Endodermal cell (in vitro differentiated cells): ENCODE data around the gene PERCC1. TPM values are rescaled to one million over a fixed set of nuclear protein-coding genes. Genes with fewer than 3 reads are reported as not detected.

Experiments used
- DNase-seq: peaks from one replicate; pipeline ENCODE4 v3.0.0-alpha.2; 2017
- H3K27ac ChIP-seq: 2 replicates; pipeline ENCODE4 v1.5.1; 2013; ENCODE audit warnings: mild to moderate bottlenecking, low read depth, low read length, moderate library complexity
- H3K27me3 ChIP-seq: 2 replicates; pipeline ENCODE4 v1.6.1; 2013; ENCODE audit warnings: mild to moderate bottlenecking, low read length, moderate library complexity; ENCODE audit not compliant: insufficient read depth, control insufficient read depth, poor library complexity, severe bottlenecking
- H3K36me3 ChIP-seq: 2 replicates; pipeline ENCODE4 v1.7.0; 2013; ENCODE audit warnings: mild to moderate bottlenecking, low read length, moderate library complexity; ENCODE audit not compliant: control insufficient read depth, insufficient read depth
- H3K4me1 ChIP-seq: one replicate; pipeline ENCODE4 v1.7.0; 2013; ENCODE audit warnings: low read length; ENCODE audit not compliant: control insufficient read depth, insufficient read depth
- H3K4me3 ChIP-seq: 2 replicates; pipeline ENCODE4 v1.5.1; 2013; ENCODE audit warnings: mild to moderate bottlenecking, low read length, moderate library complexity
- H3K9ac ChIP-seq: 2 replicates; pipeline ENCODE4 v1.6.1; 2013; ENCODE audit warnings: mild to moderate bottlenecking, low read length, moderate library complexity; ENCODE audit not compliant: poor library complexity, severe bottlenecking; ENCODE audit errors: extremely low read depth
- H3K9me3 ChIP-seq: 2 replicates; pipeline ENCODE4 v1.6.1; 2013; ENCODE audit warnings: mild to moderate bottlenecking, low read length, moderate library complexity; ENCODE audit not compliant: control insufficient read depth
- H3K27ac Mint-ChIP-seq: 2 replicates; pipeline ENCODE4 v1.8.0; 2020; ENCODE audit warnings: mixed read lengths
- H3K27me3 Mint-ChIP-seq: 2 replicates; pipeline ENCODE4 v1.8.0; 2021; ENCODE audit warnings: mild to moderate bottlenecking, mixed read lengths; ENCODE audit not compliant: insufficient read depth
- H3K36me3 Mint-ChIP-seq: 2 replicates; pipeline ENCODE4 v1.8.0; 2020; ENCODE audit warnings: low read depth, mixed read lengths
- H3K4me1 Mint-ChIP-seq: 2 replicates; pipeline ENCODE4 v1.8.0; 2020; ENCODE audit warnings: mixed read lengths
- H3K4me3 Mint-ChIP-seq: 2 replicates; pipeline ENCODE4 v1.8.0; 2020; ENCODE audit warnings: mild to moderate bottlenecking, moderate library complexity, mixed read lengths
- H3K9me3 Mint-ChIP-seq: 2 replicates; pipeline ENCODE4 v1.8.0; 2020; ENCODE audit warnings: mild to moderate bottlenecking, mixed read lengths
- WGBS, 2 experiments: methylation state at CpG; one replicate each; pipeline versions ENCODE4 v1.1.5 to v1.1.7; 2013; ENCODE audit warnings: missing lambda C conversion rate in 2 of 2, mixed read lengths in 1 of 2; ENCODE audit not compliant: insufficient coverage in 1 of 2, insufficient read length in 1 of 2; 5-methylcytosine and 5-hydroxymethylcytosine counted together
- total RNA-seq, 2 donors: library from RNA; stranded (reverse); fragmentation: NEBNext Ultra II Directional in 1 of 2; extraction: Animal tissue kit (Norgen Biotek cat#: 25700) in 1 of 2; gene quantifications; 2 replicates in 1 of 2; 3 replicates in 1 of 2; pipeline ENCODE4 v1.2.1, GENCODE V29; 2021
- TF ChIP-seq, protein P1 (sequence below): fragments of 200-600 bp; sonication (generic); conservative IDR thresholded peaks from 2 replicates; pipeline ENCODE4 v1.5.0; 2021; ENCODE audit warnings: antibody characterized with exemption, mild to moderate bottlenecking

PERCC1 gene
- total RNA-seq, 2 donors from 2014 or later: 0.51 to 0.79 TPM

DNA sequence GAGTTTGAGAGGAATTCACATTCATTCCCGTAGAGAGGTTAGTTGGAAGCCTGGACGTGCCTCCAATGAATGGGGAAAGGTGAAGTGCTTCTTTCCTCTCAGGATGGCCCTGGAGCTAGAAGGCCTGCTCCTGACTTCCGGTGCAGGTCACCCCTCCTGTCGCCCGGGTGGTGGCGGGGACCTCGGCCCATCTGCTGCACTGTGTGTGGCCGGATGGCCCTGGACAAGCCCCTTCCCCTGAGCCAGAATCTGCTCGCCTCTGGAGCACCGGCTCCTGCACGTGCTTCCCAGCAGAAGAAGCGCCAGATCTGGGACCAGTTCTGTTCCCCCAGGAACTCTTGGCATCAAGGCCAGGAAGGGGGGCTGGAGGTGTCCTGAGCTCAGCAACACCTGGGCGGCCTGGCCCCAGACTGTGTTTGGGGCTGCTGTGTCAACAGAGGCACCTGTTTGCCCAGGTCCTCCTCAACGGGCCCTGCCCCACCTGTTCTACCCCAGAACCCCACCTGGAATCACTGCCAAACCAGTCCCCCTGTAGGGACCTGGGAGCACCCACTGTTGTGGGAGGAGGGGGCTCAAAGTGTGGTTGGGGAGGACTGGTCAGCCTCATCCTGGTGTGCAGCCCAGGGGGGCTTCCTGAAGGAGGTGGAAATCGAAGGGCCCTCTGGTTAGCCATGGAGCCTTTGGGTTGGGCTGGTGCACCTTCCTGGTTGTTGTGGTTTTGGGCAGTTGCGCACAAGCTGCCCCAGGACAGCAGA is 5.1 kb upstream of the PERCC1 start:
- H3K9me3 Mint-ChIP-seq: peaks cover 5% of the 10 kb centered on the region
- H3K4me3 Mint-ChIP-seq: no peak overlapping the region
- Histone ChIP-seq H3K9ac (no peak overlapping the region), H3K27ac (no peak overlapping the region), H3K4me3 (no peak overlapping the region), H3K27me3 (no peaks in the 10 kb centered on the region), H3K4me1 (no peaks in the 10 kb centered on the region), H3K36me3 (no peaks in the 10 kb centered on the region), H3K9me3 (peaks cover 6% of the 10 kb centered on the region)
- 94 to 100% methylated on average over 4 to 16 of the region's 16 CpGs for WGBS, 2 experiments
- TF ChIP-seq, protein P1, sequence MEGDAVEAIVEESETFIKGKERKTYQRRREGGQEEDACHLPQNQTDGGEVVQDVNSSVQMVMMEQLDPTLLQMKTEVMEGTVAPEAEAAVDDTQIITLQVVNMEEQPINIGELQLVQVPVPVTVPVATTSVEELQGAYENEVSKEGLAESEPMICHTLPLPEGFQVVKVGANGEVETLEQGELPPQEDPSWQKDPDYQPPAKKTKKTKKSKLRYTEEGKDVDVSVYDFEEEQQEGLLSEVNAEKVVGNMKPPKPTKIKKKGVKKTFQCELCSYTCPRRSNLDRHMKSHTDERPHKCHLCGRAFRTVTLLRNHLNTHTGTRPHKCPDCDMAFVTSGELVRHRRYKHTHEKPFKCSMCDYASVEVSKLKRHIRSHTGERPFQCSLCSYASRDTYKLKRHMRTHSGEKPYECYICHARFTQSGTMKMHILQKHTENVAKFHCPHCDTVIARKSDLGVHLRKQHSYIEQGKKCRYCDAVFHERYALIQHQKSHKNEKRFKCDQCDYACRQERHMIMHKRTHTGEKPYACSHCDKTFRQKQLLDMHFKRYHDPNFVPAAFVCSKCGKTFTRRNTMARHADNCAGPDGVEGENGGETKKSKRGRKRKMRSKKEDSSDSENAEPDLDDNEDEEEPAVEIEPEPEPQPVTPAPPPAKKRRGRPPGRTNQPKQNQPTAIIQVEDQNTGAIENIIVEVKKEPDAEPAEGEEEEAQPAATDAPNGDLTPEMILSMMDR: no peak
- H3K27me3 Mint-ChIP-seq: no peaks in the 10 kb centered on the region
- H3K36me3 Mint-ChIP-seq: no peaks in the 10 kb centered on the region
- H3K27ac Mint-ChIP-seq: no peak overlapping the region
- DNase-seq: no peak
- peaks cover 3% of the 10 kb centered on the region for H3K4me1 Mint-ChIP-seq

DNA sequence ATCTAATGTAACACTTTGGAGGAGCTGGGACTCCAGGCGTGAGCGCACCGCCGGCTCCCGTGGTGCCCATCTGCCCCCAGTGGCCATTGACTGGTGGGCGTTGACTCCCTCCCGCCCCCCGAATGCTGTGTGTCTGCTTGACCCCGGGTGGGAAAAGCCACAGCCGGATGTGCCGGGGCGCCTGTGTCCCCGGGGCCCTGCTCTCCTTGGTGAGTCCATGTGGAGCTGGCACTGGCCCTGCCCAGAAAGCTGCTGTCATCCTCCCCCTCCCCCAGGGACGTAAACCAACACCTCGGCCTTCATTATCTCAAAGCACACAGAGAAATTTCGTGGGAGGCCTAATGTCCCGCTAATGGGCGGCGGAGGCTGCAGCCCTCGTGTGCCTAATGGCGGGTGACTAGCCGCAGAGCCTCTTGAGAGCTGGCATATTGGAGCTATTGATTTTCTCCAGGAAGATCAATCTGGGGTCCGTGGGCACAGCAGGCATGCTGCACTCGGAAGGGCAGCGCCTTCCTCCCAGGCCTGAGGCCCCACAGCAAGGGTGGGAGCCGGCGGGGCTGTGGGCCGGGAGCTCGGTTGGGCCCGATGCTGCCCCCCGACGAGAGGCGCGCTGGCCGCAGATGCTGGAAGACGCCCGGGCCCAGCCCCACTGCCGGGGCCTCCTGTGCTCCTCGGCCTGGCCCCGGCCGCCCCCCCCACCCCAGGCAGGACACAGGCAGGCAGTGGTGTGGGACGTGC is 4.0 kb upstream of the PERCC1 start:
- TF ChIP-seq, protein P1: peak; percentile 53
- DNase-seq: no peak
- WGBS, 2 experiments: 85 to 89% methylated on average over 20 to 41 of the region's 42 CpGs
- no peak overlapping the region for H3K27ac ChIP-seq
- H3K9me3 ChIP-seq: peaks cover 6% of the 10 kb centered on the region
- Mint-ChIP-seq H3K4me1 (peaks cover 3% of the 10 kb centered on the region), H3K36me3 (no peaks in the 10 kb centered on the region), H3K27ac (peak overlapping the region; percentile 39), H3K9me3 (peaks cover 5% of the 10 kb centered on the region), H3K4me3 (no peak overlapping the region), H3K27me3 (no peaks in the 10 kb centered on the region)
- H3K4me1 ChIP-seq: no peaks in the 10 kb centered on the region
- no peak overlapping the region for H3K9ac ChIP-seq
- no peaks in the 10 kb centered on the region for H3K27me3 ChIP-seq
- no peaks in the 10 kb centered on the region for H3K36me3 ChIP-seq
- H3K4me3 ChIP-seq: no peak overlapping the region

DNA sequence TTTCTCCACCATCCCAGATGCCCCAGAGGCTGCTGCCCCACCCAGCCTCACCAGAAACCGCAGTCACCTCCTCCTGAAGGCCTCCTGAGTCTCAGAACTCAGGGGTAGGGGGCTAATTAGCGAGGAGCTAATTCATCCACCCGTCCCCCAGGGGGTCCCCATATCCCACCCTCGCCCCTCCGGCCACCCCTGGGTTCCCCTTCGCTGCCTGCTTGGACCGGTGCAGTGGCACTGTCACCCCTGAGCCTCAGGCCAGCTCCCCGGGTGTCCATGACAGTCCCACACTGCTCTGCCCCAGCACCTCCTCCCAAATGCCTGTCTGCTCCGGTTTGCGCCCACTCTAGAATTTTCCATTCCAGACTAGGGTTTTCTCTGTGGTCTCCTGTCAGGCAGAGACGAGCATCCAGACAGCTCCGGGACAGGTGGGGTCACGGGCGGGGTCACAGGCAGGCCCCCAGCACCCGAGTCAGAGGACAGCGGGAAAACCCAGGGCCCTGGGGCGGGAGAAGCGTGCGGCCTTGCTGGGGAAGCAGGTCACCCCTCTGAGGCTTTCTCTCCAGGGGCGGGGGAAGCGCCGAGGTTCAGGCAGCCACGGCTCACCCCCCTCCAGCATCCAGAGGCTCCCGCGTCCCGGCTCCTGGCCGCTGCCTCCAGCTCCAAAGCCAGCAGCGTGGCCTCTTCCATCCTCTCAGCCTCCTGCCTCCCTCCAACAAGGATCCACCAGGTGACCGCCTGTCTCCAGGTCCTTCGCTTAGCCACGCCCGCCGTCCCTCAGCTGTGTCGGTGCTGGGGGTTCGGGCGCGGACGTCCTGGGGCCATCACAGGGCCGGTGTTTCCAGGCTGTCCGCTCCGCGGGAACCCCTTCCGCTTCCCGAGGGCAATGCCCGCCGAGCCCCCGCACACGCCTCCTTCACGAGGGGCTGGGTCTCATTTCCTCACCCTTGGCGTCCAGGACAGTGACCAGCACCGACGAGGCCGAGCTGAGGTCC is 3.1 kb upstream of the PERCC1 start:
- Histone ChIP-seq H3K9me3 (no peaks in the 10 kb centered on the region), H3K27ac (no peak overlapping the region), H3K4me3 (no peak overlapping the region), H3K9ac (no peak overlapping the region), H3K36me3 (no peaks in the 10 kb centered on the region), H3K27me3 (no peaks in the 10 kb centered on the region), H3K4me1 (no peaks in the 10 kb centered on the region)
- 95% methylated on average over 31 to 53 of the region's 53 CpGs for WGBS, 2 experiments
- no peak for DNase-seq
- TF ChIP-seq, protein P1: no peak
- no peaks in the 10 kb centered on the region for H3K27me3 Mint-ChIP-seq
- H3K36me3 Mint-ChIP-seq: no peaks in the 10 kb centered on the region
- H3K27ac Mint-ChIP-seq: no peak overlapping the region
- peaks cover 3% of the 10 kb centered on the region for H3K4me1 Mint-ChIP-seq
- no peak overlapping the region for H3K4me3 Mint-ChIP-seq
- no peaks in the 10 kb centered on the region for H3K9me3 Mint-ChIP-seq
